Upper lobe of left lung (tissue), 6 donors: ENCODE results near the gene ELOF1. TPM values are rescaled to one million over a fixed set of nuclear protein-coding genes. Genes with fewer than 3 reads are reported as not detected.

Source experiments
- ATAC-seq, 2 donors: fragments of 200-7000 bp; cut with Tn5 transposase; one replicate each; pipeline ENCODE4 v1.9.1; 2022; ENCODE audit warnings: mild to moderate bottlenecking in 2 of 2, moderate library complexity in 2 of 2; ENCODE audit not compliant: low FRiP score in 2 of 2
- DNase-seq, 2 donors: peaks; one replicate each; pipeline ENCODE4 v3.0.0-alpha.2; 2019 to 2020
- H3K27ac ChIP-seq, 4 donors: fragments of 200-600 bp; sonication (generic); one replicate each; pipeline ENCODE4 v1.5.1; 2016 to 2019
- H3K27me3 ChIP-seq, 4 donors: fragments of 200-600 bp; sonication (generic); one replicate each; pipeline ENCODE4 v1.5.1; 2017 to 2019
- H3K36me3 ChIP-seq, 4 donors: fragments of 200-600 bp; sonication (generic); one replicate each; pipeline ENCODE4 v1.5.1; 2016 to 2019
- H3K4me1 ChIP-seq, 4 donors: fragments of 200-600 bp; sonication (generic); one replicate each; pipeline ENCODE4 v1.5.1; 2018 to 2019
- H3K4me3 ChIP-seq, 4 donors: fragments of 200-600 bp; sonication (generic); one replicate each; pipeline ENCODE4 v1.5.1; 2017 to 2019; ENCODE audit warnings: mild to moderate bottlenecking in 2 of 4, moderate library complexity in 1 of 4
- H3K9me3 ChIP-seq, 4 donors: fragments of 200-600 bp; sonication (generic); one replicate each; pipeline ENCODE4 v1.5.1; 2018 to 2019
- CTCF ChIP-seq, 6 experiments: fragments of 450-650 bp in 4 of 6; fragments of 200-600 bp in 2 of 6; sonication (generic) in 2 of 6; IDR thresholded peaks; one replicate each; pipeline ENCODE4 v1.5.1; 2016 to 2019; ENCODE audit warnings: antibody characterized with exemption in 6 of 6
- EP300 ChIP-seq, 4 donors: sonication (generic); formaldehyde crosslinking; IDR thresholded peaks; one replicate each; pipeline ENCODE4 v1.5.1; 2017; ENCODE audit warnings: antibody characterized with exemption in 4 of 4, control low read depth in 2 of 4
- POLR2A ChIP-seq, 4 donors: fragments of 450-650 bp; IDR thresholded peaks; one replicate each; pipeline ENCODE4 v1.5.1; 2016 to 2017; ENCODE audit warnings: antibody characterized with exemption in 4 of 4, mild to moderate bottlenecking in 2 of 4
- POLR2AphosphoS5 ChIP-seq, 2 donors: sonication (generic); formaldehyde crosslinking; IDR thresholded peaks; one replicate each; pipeline ENCODE4 v1.5.1; 2017; ENCODE audit warnings: antibody characterized with exemption in 2 of 2
- WGBS, 2 donors: methylation state at CpG; one replicate each; pipeline ENCODE4 v1.1.5; 2017 to 2018; 5-methylcytosine and 5-hydroxymethylcytosine counted together
- total RNA-seq, 6 donors: library from RNA; depleted of rRNA in 4 of 6; stranded (reverse); fragments of >200 nt in 4 of 6; gene quantifications; one replicate each; pipeline versions ENCODE4 v1.1.0 to v1.2.1, GENCODE V29; 2016 to 2021
- donor health status: DM: no; HTN: no; CAD: no; lungs with moderate emphysema.
- donor health status: DM: no; HTN: yes; CAD: no; lungs with severe emphysema.

Gene ELOF1
- total RNA-seq, 6 donors from 2014 or later = 21.0 to 58.3 (median 42.9) TPM

GRCh38 chr19:11597202-11598102, 38.4 kb upstream of the ELOF1 start, which contains the start of gene ZNF627:
TSS of gene ZNF627 (plus strand) at chr19:11597483. CDS start at chr19:11597628, 145 bp downstream.
- peak; percentile 100 for ATAC-seq
- TF ChIP-seq POLR2A (IDR thresholded peaks at IDR 0.05) = peak in 3 of 4 donors; percentile 91 to 98 (median 97)
- peak in 1 of 4 donors; percentile 57 for TF ChIP-seq EP300 (IDR thresholded peaks at IDR 0.05)
- TF ChIP-seq POLR2AphosphoS5 (IDR thresholded peaks at IDR 0.05) = peak; percentile 95 to 96
- peak in 3 of 6 experiments; percentile 25 to 59 (median 25) for TF ChIP-seq CTCF (IDR thresholded peaks at IDR 0.05)
- H3K27me3 ChIP-seq = no peaks in the 10 kb centered on the region
- H3K4me3 ChIP-seq = peak within 1 kb of the TSS; percentile 68 to 94 (median 91)
- WGBS, 2 donors = 0 to 1% methylated on average over 20 to 32 of the region's 67 CpGs
- peaks cover 0 to 4% (median 0%) of the 10 kb centered on the region in 4 donors for H3K36me3 ChIP-seq
- no peaks in the 10 kb centered on the region for H3K9me3 ChIP-seq
- peak; percentile 95 to 99 for DNase-seq
- peaks cover 11 to 34% (median 24%) of the 10 kb centered on the region in 4 donors for H3K4me1 ChIP-seq
- peak within 1 kb of the TSS; percentile 89 to 97 (median 93) for H3K27ac ChIP-seq

GRCh38 chr19:11596156-11596555, 37.1 kb upstream of the ELOF1 start:
- H3K4me3 ChIP-seq = no peak overlapping the region
- H3K9me3 ChIP-seq = no peaks in the 10 kb centered on the region
- TF ChIP-seq EP300 (IDR thresholded peaks at IDR 0.05) = no peak
- no peak for TF ChIP-seq POLR2AphosphoS5 (IDR thresholded peaks at IDR 0.05)
- TF ChIP-seq POLR2A (IDR thresholded peaks at IDR 0.05) = no peak
- TF ChIP-seq CTCF (IDR thresholded peaks at IDR 0.05) = no peak
- no peaks in the 10 kb centered on the region for H3K27me3 ChIP-seq
- WGBS, 2 donors = 74 to 77% methylated on average over 10 of the region's 10 CpGs
- H3K27ac ChIP-seq = peak overlapping the region in 3 of 4 donors; percentile 89 to 96 (median 90)
- H3K4me1 ChIP-seq = peaks cover 11 to 34% (median 22%) of the 10 kb centered on the region in 4 donors
- no peak for ATAC-seq
- H3K36me3 ChIP-seq = peaks cover 0 to 4% (median 0%) of the 10 kb centered on the region in 4 donors
- DNase-seq = no peak

- no peak for ATAC-seq
Observed at GRCh38 chr19:11594084-11594483, 35.1 kb upstream of the ELOF1 start.

GRCh38 chr19:11587975-11588631, 29.1 kb upstream of the ELOF1 start:
- ATAC-seq (peak; percentile 14 to 16), DNase-seq (no peak)
- H3K27me3 ChIP-seq = no peaks in the 10 kb centered on the region
- H3K4me3 ChIP-seq = no peak overlapping the region
- TF ChIP-seq POLR2AphosphoS5 (IDR thresholded peaks at IDR 0.05) = no peak
- TF ChIP-seq CTCF (IDR thresholded peaks at IDR 0.05) = peak in 1 of 6 experiments; percentile 7
- no peak for TF ChIP-seq EP300 (IDR thresholded peaks at IDR 0.05)
- no peaks in the 10 kb centered on the region for H3K36me3 ChIP-seq
- peak overlapping the region in 1 of 4 donors; percentile 1 for H3K27ac ChIP-seq
- H3K4me1 ChIP-seq = peaks cover 0 to 5% (median 4%) of the 10 kb centered on the region in 4 donors
- H3K9me3 ChIP-seq = no peaks in the 10 kb centered on the region
- WGBS, 2 donors = 61 to 73% methylated on average over 8 to 13 of the region's 13 CpGs

More at GRCh38 chr19:11594084-11594483, 35.1 kb upstream of the ELOF1 start:
- Histone ChIP-seq H3K4me3 (no peak overlapping the region), H3K4me1 (peaks cover 11 to 23% (median 17%) of the 10 kb centered on the region in 4 donors), H3K27me3 (no peaks in the 10 kb centered on the region), H3K9me3 (no peaks in the 10 kb centered on the region), H3K27ac (no peak overlapping the region), H3K36me3 (peaks cover 0 to under 1% (median 0%) of the 10 kb centered on the region in 4 donors)
- no peak for DNase-seq
- TF ChIP-seq EP300 (IDR thresholded peaks at IDR 0.05) (no peak), CTCF (IDR thresholded peaks at IDR 0.05) (no peak), POLR2A (IDR thresholded peaks at IDR 0.05) (no peak), POLR2AphosphoS5 (IDR thresholded peaks at IDR 0.05) (no peak)
- WGBS, 2 donors = 81 to 85% methylated on average over 4 of the region's 4 CpGs
